Left lung (tissue), 10 donors: ENCODE results near the gene SOS1. TPM values are rescaled to one million over a fixed set of nuclear protein-coding genes. Genes with fewer than 3 reads are reported as not detected.
"Not testable (repeated sequence)": the region's sequence is repeated elsewhere in the genome, so short reads cannot be mapped to it uniquely, and the experiment has no call there.

Experiments used
- ATAC-seq: fragments of 200-7000 bp; cut with Tn5 transposase; one replicate; pipeline ENCODE4 v1.9.1; 2020; ENCODE audit warnings: moderate library complexity
- DNase-seq, 4 donors: peaks; one replicate each; pipeline ENCODE4 v3.0.0-alpha.2; 2013 to 2020
- H3K27ac ChIP-seq, 2 donors: fragments of 200-600 bp; sonication (generic) in 1 of 2; one replicate each; pipeline versions ENCODE4 v1.5.0 to v1.8.0; 2020 to 2021
- H3K27me3 ChIP-seq, 2 donors: fragments of 200-600 bp; sonication (generic) in 1 of 2; one replicate each; pipeline versions ENCODE4 v1.5.0 to v1.8.0; 2020 to 2021
- H3K36me3 ChIP-seq, 2 donors: fragments of 200-600 bp; sonication (generic) in 1 of 2; one replicate each; pipeline versions ENCODE4 v1.5.0 to v1.8.0; 2020 to 2021
- H3K4me1 ChIP-seq, 2 donors: fragments of 200-600 bp; one replicate each; pipeline ENCODE4 v1.8.0; 2021
- H3K4me3 ChIP-seq, 2 donors: fragments of 200-600 bp; sonication (generic) in 1 of 2; one replicate each; pipeline versions ENCODE4 v1.5.0 to v1.8.0; 2020 to 2021; ENCODE audit warnings: mild to moderate bottlenecking in 1 of 2
- H3K9me3 ChIP-seq, 2 donors: fragments of 200-600 bp; sonication (generic) in 1 of 2; one replicate each; pipeline versions ENCODE4 v1.5.0 to v1.8.0; 2020 to 2021
- CTCF ChIP-seq, 2 donors: fragments of 200-600 bp; sonication (generic) in 1 of 2; IDR thresholded peaks; one replicate each; pipeline versions ENCODE4 v1.5.0 to v1.8.0; 2021; ENCODE audit warnings: antibody characterized with exemption in 2 of 2
- intact Hi-C, 2 donors: fragments of 100-400 bp; cut with DNase I; formaldehyde crosslinking; loops; one replicate each; pipeline versions ENCODE4 v1.11.2 to v1.14.2; 2022
- polyA plus RNA-seq, 6 donors: library from polyadenylated mRNA; unstranded; fragments of 120-200 nt; gene quantifications; one replicate each; pipeline ENCODE4 v1.2.1, GENCODE V29; 2013; ENCODE audit not compliant: insufficient read length in 6 of 6
- total RNA-seq, 2 donors: library from RNA; stranded (reverse); fragmentation: NEBNext Ultra II Directional; extraction: Animal tissue kit (Norgen Biotek cat#: 25700); gene quantifications; one replicate each; pipeline ENCODE4 v1.2.1, GENCODE V29; 2021
- donor health status: DM: no; HTN: yes; CAD: no.
- donor health status: DM: no; HTN: no; CAD: no.

Gene SOS1
- total and polyA plus RNA-seq, 8 donors: 31.3 to 69.2 (median 60.7) TPM

GRCh38 chr2:39139511-39140237 lies 18.8 kb upstream of the SOS1 start:
- Histone ChIP-seq H3K4me3 (no peak overlapping the region), H3K9me3 (no peaks in the 10 kb centered on the region), H3K36me3 (no peaks in the 10 kb centered on the region), H3K27me3 (no peaks in the 10 kb centered on the region), H3K27ac (no peak overlapping the region), H3K4me1 (peaks cover 14 to 36% of the 10 kb centered on the region in 2 donors)
- DNase-seq (no peak), ATAC-seq (no peak)
- intact Hi-C loops: no loop called here
- no peak for TF ChIP-seq CTCF (IDR thresholded peaks at IDR 0.05)

GRCh38 chr2:39138837-39139211 lies 18.0 kb upstream of the SOS1 start:
- DNase-seq: no peak
- ATAC-seq: no peak
- intact Hi-C loops: no loop called here
- Histone ChIP-seq H3K4me3 (no peak overlapping the region), H3K4me1 (peaks cover 14 to 32% of the 10 kb centered on the region in 2 donors), H3K27ac (no peak overlapping the region), H3K36me3 (no peaks in the 10 kb centered on the region), H3K9me3 (no peaks in the 10 kb centered on the region), H3K27me3 (no peaks in the 10 kb centered on the region)
- TF ChIP-seq CTCF (IDR thresholded peaks at IDR 0.05): no peak

- intact Hi-C loops, ATAC-seq, H3K4me3 ChIP-seq, H3K36me3 ChIP-seq, DNase-seq, H3K27ac ChIP-seq, H3K9me3 ChIP-seq, H3K27me3 ChIP-seq: not testable (repeated sequence)
- H3K4me1 ChIP-seq: peaks cover 14 to 27% of the 10 kb centered on the region in 2 donors
Measured at GRCh38 chr2:39138187-39138836, 17.5 kb upstream of the SOS1 start.

- H3K27ac ChIP-seq: no peak overlapping the region
- H3K4me1 ChIP-seq: peaks cover 14 to 21% of the 10 kb centered on the region in 2 donors
- no peaks in the 10 kb centered on the region for H3K27me3 ChIP-seq
- ATAC-seq (no peak), DNase-seq (no peak)
- no peaks in the 10 kb centered on the region for H3K9me3 ChIP-seq
- H3K36me3 ChIP-seq: no peaks in the 10 kb centered on the region
- intact Hi-C loops: no loop called here
- no peak for TF ChIP-seq CTCF (IDR thresholded peaks at IDR 0.05)
- H3K4me3 ChIP-seq: no peak overlapping the region
Measured at GRCh38 chr2:39136799-39137198, 15.9 kb upstream of the SOS1 start.

- ATAC-seq (no peak), DNase-seq (no peak)
- H3K27me3 ChIP-seq: no peaks in the 10 kb centered on the region
- H3K9me3 ChIP-seq: no peaks in the 10 kb centered on the region
- no peaks in the 10 kb centered on the region for H3K36me3 ChIP-seq
- peaks cover 8 to 11% of the 10 kb centered on the region in 2 donors for H3K4me1 ChIP-seq
- no peak overlapping the region for H3K27ac ChIP-seq
- no peak for TF ChIP-seq CTCF (IDR thresholded peaks at IDR 0.05)
- H3K4me3 ChIP-seq: no peak overlapping the region
- intact Hi-C loops: no loop called here
Measured at GRCh38 chr2:39135690-39136259, 14.9 kb upstream of the SOS1 start.
